ENCODE data around the gene RGS9.
"Not testable (repeated sequence)": the region's sequence is repeated elsewhere in the genome, so short reads cannot be mapped to it uniquely, and the experiment has no call there.

RGS9 gene

DNA sequence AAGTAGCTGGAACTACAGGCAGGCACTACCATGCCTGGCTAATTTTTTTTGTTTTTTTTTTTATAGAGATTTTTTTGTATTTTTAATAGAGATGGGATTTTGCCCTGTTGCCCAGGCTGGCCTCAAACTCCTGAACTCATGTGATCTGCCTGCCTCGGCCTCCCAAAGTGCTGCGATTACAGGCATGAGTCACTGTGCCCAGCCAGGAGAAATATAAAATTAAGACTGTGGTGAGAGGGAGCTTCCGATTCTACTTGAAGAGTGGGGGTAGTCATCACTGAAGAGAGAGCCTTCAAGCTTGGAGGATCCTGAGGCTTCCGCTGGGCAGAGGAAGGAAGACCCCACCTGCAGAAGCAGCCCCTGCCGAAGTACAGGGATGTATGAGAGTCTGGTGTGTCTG lies 34.4 kb upstream of the RGS9 start:
- intact Hi-C loops (cut with micrococcal nuclease) = loop anchor here (5.0 to 10.0 kb wide), 3 partner anchors 45 to 140 kb away; partner anchors contain the start of gene GNA13
- no peak overlapping the region for H3K4me3 Mint-ChIP-seq
- no peaks in the 10 kb centered on the region for H3K36me3 Mint-ChIP-seq (ENCODE audit: low read depth)
- H3K9me3 Mint-ChIP-seq = no peaks in the 10 kb centered on the region
- H3K27me3 Mint-ChIP-seq = peaks cover 3% of the 10 kb centered on the region
- peaks cover 10% of the 10 kb centered on the region for H3K4me1 Mint-ChIP-seq (ENCODE audit: low read depth)
- no peak overlapping the region for H3K27ac Mint-ChIP-seq

DNA sequence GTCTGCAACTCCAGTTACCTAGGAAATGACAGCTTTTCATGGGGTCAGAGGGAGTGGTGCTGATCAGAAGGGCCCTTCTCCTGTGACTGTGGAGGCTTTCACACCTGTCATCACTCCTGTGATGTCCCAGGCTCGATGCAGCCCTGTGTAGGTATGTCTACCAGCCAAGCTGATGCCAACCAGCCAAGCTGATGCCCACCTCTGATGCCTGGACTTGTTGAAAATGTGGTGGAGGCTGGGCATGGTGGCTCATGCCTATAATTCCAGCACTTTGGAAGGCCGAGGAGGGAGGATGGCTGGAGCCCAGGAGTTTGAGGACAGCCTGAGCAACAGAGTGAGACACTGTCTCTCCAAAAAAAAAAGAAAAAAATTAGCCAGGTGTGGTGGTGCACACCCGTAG lies 33.7 kb upstream of the RGS9 start:
- Mint-ChIP-seq H3K4me1 (ENCODE audit: low read depth) (peaks cover 10% of the 10 kb centered on the region), H3K4me3 (no peak overlapping the region), H3K27me3 (peaks cover 3% of the 10 kb centered on the region), H3K9me3 (no peaks in the 10 kb centered on the region), H3K36me3 (ENCODE audit: low read depth) (no peaks in the 10 kb centered on the region), H3K27ac (no peak overlapping the region)
- intact Hi-C loops (cut with micrococcal nuclease) = loop anchor here (5.0 to 10.0 kb wide), 3 partner anchors 46 to 141 kb away; partner anchors contain the start of gene GNA13

DNA sequence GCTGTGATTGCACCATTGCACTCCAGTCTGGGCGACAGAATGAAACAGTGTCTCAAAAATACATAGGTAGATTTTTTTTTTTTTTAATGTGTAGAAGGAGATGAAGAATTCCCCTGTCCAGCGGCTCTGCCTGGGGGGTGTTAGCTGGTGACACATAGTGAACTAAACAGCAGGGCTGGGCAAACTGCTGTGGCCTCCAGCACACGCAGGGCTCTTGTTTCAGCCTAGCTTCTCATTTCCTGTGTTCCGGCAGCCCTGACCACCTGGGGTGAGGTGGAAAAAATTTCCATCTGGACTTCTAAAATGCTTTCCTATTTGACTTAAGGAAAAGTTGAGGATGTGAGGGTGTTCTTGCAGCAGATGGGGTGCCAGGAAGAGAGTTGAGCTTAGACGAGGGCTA lies 33.3 kb upstream of the RGS9 start:
- Mint-ChIP-seq H3K36me3 (ENCODE audit: low read depth) (no peaks in the 10 kb centered on the region), H3K9me3 (no peaks in the 10 kb centered on the region), H3K4me3 (no peak overlapping the region), H3K4me1 (ENCODE audit: low read depth) (peaks cover 10% of the 10 kb centered on the region), H3K27ac (no peak overlapping the region), H3K27me3 (peaks cover 4% of the 10 kb centered on the region)
- intact Hi-C loops (cut with micrococcal nuclease) = loop anchor here (5.0 to 10.0 kb wide), 3 partner anchors 47 to 142 kb away; partner anchors contain the start of gene GNA13

DNA sequence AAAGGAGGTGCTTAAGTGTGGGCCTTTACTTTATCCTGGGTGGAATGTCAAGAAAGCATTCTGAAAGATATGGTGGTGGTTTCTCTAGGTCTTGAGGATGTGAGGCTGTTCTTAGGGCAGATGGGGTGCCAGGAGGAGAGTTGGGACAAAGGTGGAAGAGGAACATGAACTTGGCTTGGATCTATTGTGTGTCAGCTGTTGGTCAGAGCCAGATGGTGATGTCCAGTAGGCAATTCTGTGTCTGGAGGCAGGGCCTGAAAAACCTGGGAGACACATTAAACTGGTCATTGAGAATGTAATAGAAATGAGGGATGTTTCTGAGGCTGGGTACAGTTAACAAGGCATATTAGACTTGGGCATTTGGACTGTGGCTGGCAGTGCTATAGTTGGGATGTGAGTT lies 32.6 kb upstream of the RGS9 start:
- Mint-ChIP-seq H3K4me1 (ENCODE audit: low read depth) (peaks cover 10% of the 10 kb centered on the region), H3K9me3 (no peaks in the 10 kb centered on the region), H3K36me3 (ENCODE audit: low read depth) (no peaks in the 10 kb centered on the region), H3K27ac (no peak overlapping the region), H3K4me3 (no peak overlapping the region), H3K27me3 (peaks cover 4% of the 10 kb centered on the region)
- intact Hi-C loops (cut with micrococcal nuclease) = loop anchor here (5.0 to 10.0 kb wide), 3 partner anchors 47 to 142 kb away; partner anchors contain the start of gene GNA13

DNA sequence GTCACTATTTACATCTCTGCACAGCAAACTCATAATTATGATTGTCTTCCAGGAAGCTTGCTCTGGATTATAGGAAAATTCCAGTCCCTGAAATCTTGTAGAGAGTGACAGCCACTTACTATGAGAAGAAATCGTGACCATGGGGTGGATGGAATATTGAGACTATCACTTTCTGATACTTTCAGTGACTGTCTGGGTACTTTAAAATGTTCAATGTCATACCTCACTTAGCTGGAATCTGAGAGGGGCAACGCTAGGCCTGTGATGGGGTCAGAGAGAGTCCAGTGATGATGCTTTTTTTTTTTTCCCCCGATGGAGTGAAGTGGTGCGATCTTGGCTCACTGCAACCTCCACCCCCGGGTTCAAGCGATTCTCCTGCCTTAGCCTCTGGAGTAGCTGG lies 32.2 kb upstream of the RGS9 start:
- peaks cover 8% of the 10 kb centered on the region for H3K4me1 Mint-ChIP-seq (ENCODE audit: low read depth)
- no peaks in the 10 kb centered on the region for H3K9me3 Mint-ChIP-seq
- intact Hi-C loops (cut with micrococcal nuclease) = loop anchor here (5.0 to 10.0 kb wide), 3 partner anchors 48 to 143 kb away; partner anchors contain the start of gene GNA13
- no peaks in the 10 kb centered on the region for H3K36me3 Mint-ChIP-seq (ENCODE audit: low read depth)
- H3K27ac Mint-ChIP-seq = no peak overlapping the region
- peaks cover 4% of the 10 kb centered on the region for H3K27me3 Mint-ChIP-seq
- H3K4me3 Mint-ChIP-seq = no peak overlapping the region

DNA sequence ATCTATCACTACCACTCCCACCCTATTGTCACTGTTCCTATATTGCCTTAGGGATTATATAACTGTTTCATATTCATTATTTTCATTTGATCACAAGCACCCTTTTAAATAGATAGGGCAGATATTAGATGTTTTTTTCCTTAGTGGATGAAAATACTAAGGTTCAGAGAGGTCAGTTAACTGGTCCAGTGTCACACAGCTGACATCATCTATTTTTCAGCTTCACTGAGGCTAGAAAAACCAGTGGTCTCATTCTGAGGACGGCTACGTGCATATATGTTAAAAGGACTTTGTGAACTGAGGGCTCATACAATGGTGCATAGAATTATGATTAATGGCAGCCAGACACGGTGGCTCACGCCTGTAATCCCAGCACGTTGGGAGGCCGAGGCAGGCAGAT lies 29.0 kb upstream of the RGS9 start:
- no peaks in the 10 kb centered on the region for H3K36me3 Mint-ChIP-seq (ENCODE audit: low read depth)
- intact Hi-C loops (cut with micrococcal nuclease) = loop anchor here (10.0 kb wide), 1 partner anchor 83 kb away; no protein-coding TSS in a partner anchor
- no peak overlapping the region for H3K4me3 Mint-ChIP-seq
- no peak overlapping the region for H3K27ac Mint-ChIP-seq
- peaks cover 3% of the 10 kb centered on the region for H3K27me3 Mint-ChIP-seq
- H3K9me3 Mint-ChIP-seq = no peaks in the 10 kb centered on the region
- H3K4me1 Mint-ChIP-seq (ENCODE audit: low read depth) = no peaks in the 10 kb centered on the region

DNA sequence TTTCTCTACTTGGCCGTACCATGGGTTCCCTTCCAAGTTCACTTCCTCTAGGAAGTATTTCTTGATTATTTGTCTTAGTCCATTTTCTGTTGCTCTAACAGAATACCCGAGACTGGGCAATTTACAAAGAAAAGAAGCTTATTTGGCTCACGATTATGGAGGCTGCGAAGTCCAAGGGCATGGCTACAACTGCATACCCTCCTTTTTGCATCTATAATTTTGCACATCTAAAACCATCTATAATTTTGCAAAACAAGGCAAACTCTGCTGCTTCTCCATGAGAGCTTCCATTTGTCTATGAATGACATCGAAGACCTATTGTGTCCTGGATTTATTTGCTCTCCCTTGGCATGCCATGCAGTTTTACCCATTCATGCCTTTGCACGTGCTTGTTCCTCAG lies 27.6 kb upstream of the RGS9 start:
- H3K36me3 Mint-ChIP-seq (ENCODE audit: low read depth) = no peaks in the 10 kb centered on the region
- no peaks in the 10 kb centered on the region for H3K9me3 Mint-ChIP-seq
- intact Hi-C loops (cut with micrococcal nuclease) = loop anchor here (10.0 kb wide), 1 partner anchor 85 kb away; no protein-coding TSS in a partner anchor
- H3K4me1 Mint-ChIP-seq (ENCODE audit: low read depth) = no peaks in the 10 kb centered on the region
- peaks cover 4% of the 10 kb centered on the region for H3K27me3 Mint-ChIP-seq
- no peak overlapping the region for H3K27ac Mint-ChIP-seq
- H3K4me3 Mint-ChIP-seq = no peak overlapping the region

DNA sequence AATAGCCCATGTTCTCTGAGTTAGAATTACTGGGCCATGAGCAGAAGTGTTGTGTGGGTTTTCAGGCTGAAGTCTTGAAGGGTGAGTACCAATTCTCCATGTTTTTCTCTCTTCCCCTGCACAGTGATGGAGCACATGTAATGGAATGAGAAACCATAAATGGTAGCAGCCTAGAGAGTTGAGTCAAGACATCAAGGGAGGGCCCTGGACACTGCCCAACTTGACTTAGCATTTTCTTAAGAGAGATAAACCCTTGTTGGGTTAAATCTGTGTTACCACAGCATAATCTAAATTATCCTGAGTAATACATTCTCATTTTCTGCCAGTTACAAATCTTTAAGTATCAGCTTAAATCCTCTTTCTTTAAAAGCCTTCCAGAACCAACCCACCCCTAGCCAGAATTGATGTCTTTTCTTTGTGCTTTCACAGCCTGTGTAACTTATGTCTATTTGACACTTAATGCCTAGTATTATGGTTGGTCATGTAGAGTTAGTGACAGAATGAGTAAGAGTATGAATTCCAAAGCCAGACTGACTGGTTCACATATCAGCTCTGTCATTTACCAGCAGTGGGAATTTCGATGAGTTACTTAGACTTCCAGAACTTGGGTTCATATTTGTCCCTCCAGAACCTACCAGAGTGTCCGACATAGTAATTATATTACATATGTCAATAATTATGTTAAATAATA lies 27.0 kb upstream of the RGS9 start:
- Mint-ChIP-seq H3K27me3 (peaks cover 4% of the 10 kb centered on the region), H3K36me3 (ENCODE audit: low read depth) (no peaks in the 10 kb centered on the region), H3K4me1 (ENCODE audit: low read depth) (no peaks in the 10 kb centered on the region), H3K9me3 (no peaks in the 10 kb centered on the region), H3K4me3 (no peak overlapping the region), H3K27ac (no peak overlapping the region)
- intact Hi-C loops (cut with micrococcal nuclease) = loop anchor here (10.0 kb wide), 1 partner anchor 85 kb away; no protein-coding TSS in a partner anchor

DNA sequence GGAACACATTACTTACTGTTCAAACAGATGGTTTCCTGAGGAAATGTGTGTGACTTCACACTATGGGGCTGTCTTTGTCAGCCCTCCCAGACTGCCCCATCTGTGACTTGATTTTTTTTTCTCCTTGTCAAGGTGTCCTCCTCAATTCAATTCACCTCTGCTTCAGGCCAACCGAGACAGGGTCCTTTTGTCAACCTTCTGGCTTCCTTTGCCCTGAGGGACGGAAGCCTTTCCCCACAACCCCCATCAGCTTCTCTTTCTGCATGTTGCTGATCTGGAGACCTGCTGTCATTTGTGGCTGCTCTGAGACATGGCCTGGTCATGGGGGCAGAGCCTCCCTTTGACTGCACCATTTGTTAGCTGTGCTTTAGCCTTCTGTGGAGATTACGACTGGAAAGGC lies 21.3 kb upstream of the RGS9 start:
- Mint-ChIP-seq H3K4me1 (ENCODE audit: low read depth) (peaks cover 11% of the 10 kb centered on the region), H3K9me3 (peaks cover 8% of the 10 kb centered on the region), H3K27me3 (peaks cover 7% of the 10 kb centered on the region), H3K27ac (no peak overlapping the region), H3K36me3 (ENCODE audit: low read depth) (no peaks in the 10 kb centered on the region), H3K4me3 (no peak overlapping the region)
- intact Hi-C loops (cut with micrococcal nuclease) = no loop called here

DNA sequence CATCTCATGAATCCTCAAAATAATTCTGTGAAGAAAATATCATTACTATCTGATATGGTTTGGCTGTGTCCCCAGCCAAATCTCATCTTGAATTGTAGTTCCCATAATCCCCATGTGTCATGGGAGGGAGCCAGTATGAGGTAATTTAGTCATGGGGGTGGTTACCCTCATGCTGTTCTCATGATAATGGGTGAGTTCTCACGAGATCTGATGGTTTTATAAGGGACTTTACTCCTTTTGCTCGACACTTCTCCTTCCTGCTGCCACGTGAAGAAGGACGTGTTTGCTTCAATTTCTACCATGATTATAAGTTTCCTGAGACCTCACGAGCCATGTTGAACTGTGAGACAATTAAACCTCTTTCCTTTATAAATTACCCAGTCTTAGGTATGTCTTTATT lies 20.7 kb upstream of the RGS9 start:
- H3K27ac Mint-ChIP-seq; intact Hi-C loops (cut with micrococcal nuclease); H3K36me3 Mint-ChIP-seq (ENCODE audit: low read depth); H3K27me3 Mint-ChIP-seq; H3K4me3 Mint-ChIP-seq; H3K9me3 Mint-ChIP-seq: not testable (repeated sequence)
- peaks cover 13% of the 10 kb centered on the region for H3K4me1 Mint-ChIP-seq (ENCODE audit: low read depth)

DNA sequence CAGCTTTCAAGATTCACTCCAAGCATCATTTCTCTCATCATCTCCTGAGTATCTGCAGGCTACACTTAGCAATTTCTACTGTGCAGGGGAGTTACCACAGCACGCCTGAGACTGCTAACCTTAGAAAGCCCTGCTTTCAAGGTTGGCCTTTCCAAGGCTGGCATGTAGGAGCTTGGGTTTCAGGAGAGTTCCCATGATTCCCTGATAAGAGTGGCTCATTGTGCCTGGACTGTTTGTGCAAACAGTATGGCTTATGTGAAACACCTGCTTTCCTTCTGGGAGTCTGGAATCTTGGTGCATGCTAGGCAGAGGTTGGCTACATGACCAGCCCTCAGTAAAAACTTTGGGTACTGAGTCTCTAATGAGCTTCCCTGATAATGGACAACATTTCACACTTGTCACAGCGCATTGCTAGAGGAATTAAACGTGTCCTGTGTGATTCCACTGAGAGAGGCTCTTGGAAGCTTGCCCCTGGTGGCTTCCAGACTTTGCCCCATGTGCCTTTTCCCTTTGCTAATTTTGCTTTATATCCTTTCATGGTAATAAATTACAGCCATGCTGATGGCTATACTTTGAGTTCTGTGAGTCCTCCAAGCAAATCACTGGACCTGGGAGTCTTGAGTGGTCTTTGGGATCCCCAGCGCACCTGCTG lies 19.7 kb upstream of the RGS9 start:
- H3K4me3 Mint-ChIP-seq = no peak overlapping the region
- peaks cover 7% of the 10 kb centered on the region for H3K27me3 Mint-ChIP-seq
- H3K4me1 Mint-ChIP-seq (ENCODE audit: low read depth) = peaks cover 23% of the 10 kb centered on the region
- no peaks in the 10 kb centered on the region for H3K36me3 Mint-ChIP-seq (ENCODE audit: low read depth)
- H3K27ac Mint-ChIP-seq = no peak overlapping the region
- intact Hi-C loops (cut with micrococcal nuclease) = no loop called here
- peaks cover 8% of the 10 kb centered on the region for H3K9me3 Mint-ChIP-seq

DNA sequence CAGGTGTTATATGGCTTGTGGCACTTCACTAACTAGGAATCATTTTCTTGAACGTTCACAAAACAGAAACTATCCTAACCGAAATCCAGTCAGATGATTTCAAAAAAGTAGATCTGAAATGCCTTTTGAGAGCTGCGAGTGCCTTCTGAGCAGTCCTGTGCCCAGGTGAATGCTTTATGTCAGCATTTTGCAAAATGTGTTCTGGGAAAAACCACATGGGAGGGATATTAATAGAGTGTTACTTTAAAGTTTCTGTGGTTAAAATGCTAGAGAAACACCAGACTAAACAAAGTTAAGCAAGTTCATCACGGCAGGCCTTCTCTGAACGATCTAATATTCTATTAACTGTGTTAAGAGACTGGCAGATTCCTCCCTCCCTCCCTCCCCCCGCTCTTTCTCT lies 15.8 kb upstream of the RGS9 start:
- no peak overlapping the region for H3K27ac Mint-ChIP-seq
- intact Hi-C loops (cut with micrococcal nuclease) = no loop called here
- no peak overlapping the region for H3K4me3 Mint-ChIP-seq
- peaks cover 26% of the 10 kb centered on the region for H3K4me1 Mint-ChIP-seq (ENCODE audit: low read depth)
- peaks cover 8% of the 10 kb centered on the region for H3K9me3 Mint-ChIP-seq
- H3K27me3 Mint-ChIP-seq = peaks cover 2% of the 10 kb centered on the region
- no peaks in the 10 kb centered on the region for H3K36me3 Mint-ChIP-seq (ENCODE audit: low read depth)

DNA sequence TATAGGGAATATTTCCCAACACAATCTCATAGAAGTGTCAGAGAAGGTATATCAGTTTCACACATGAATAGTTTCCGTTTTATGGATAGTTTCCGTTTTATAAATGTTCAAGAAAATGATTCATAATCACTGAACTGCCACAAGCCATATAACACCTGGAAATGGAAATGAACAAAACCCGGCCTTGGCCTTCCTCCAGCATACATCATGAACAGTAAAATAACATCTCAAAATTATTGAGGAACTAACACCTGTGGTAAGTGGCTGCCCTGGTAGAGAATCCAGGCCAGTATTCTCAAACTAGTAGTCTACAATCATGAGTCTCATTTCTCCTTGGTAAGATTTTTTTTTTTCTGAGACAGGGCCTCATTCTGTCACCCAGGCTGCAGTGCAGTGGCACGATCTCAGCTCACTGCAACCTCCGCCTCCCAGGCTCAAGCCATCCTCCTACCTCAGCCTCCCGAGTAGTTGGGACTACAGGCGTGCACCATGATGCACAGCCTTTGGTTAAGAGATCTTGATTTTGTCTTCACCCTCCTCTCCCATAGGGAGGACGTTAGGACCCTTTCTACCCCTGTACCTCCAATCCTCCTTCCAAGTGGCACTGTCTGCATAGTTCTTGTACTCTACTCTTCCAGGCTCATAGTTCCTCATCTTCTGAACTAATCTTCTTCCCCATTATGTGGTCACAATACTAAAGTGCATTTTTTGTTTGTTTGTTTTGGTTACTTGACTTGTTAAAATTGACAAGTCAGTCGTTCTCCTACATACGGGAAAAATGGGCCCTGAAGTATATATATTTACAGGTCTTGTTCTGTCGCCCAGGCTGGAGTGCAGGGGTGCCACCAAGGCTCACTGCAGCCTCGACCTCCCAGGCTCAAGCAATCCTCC lies 15.0 kb upstream of the RGS9 start:
- Mint-ChIP-seq H3K36me3 (ENCODE audit: low read depth) (no peaks in the 10 kb centered on the region), H3K9me3 (peaks cover 8% of the 10 kb centered on the region), H3K27ac (peak overlapping the region; percentile 98), H3K27me3 (peaks cover 6% of the 10 kb centered on the region), H3K4me3 (peak overlapping the region; percentile 90), H3K4me1 (ENCODE audit: low read depth) (peaks cover 22% of the 10 kb centered on the region)
- intact Hi-C loops (cut with micrococcal nuclease) = no loop called here

All from dendritic cell treated with granulocyte-macrophage colony-stimulating factor and Interleukin-4, amounts not matched to agents 40 ng/mL and 50 ng/mL, for 4 days (primary cell).